GM18498 (cell line): ENCODE measurements around the gene TSGA10IP.

Experiments used
- ATAC-seq: cut with Tn5 transposase; IDR thresholded peaks from one replicate; pipeline ENCODE4 v1.9.1; 2021; ENCODE audit warnings: mild to moderate bottlenecking, moderate library complexity; ENCODE audit not compliant: unreplicated experiment

The TSGA10IP gene

DNA sequence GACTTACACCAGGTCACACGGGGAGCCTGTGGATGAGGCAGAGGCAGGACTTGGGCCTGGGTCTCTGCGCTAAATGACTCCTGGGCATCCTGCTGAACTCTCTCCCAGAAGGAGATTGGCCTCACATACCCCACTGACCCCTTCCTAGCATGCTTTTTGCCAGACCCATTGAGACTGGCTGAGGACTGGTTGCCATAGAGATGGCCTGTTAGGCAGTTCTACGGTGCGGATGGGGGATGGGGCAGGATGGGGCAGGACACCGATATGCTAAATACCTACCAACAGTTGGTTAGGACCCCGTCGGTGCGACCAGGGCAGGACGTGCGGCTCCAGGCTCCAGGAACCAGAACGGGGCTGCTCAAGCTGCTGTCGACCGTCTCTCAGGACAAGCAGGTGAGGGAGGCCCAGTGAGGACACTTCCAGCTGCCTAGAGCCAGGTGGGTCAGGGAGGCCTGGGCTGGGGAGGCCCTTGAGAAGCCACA, at the start of gene TSGA10IP:
Gene TSGA10IP (plus strand): TSS at position 51 of the 482 bp plus-strand sequence. CDS start 196 bp downstream, at position 247.
- no peak for ATAC-seq

DNA sequence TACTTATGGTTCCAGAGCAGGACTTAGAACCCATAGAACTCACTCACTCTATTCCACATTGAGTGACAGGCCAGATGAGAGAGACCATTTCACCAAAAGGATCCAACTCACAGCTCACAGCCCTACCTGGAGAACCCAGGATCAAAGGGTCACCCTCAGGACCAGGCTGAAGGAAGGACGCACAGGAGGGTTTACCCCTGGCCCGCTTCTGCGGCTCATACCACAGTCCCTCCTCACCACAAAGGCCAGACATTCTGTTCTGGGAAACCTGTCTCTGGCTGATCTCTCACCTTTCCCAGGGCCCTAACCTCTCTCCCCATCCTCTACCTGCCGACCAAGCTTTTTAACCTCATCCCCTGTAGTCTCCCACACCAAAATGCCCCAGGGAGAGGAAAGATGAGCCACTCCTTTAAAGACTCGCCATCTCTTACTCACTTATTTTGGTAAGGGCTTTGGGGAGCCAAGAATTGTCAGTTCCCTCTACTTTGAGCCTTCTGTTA, 49.7 kb upstream of the TSGA10IP start:
- ATAC-seq: no peak

DNA sequence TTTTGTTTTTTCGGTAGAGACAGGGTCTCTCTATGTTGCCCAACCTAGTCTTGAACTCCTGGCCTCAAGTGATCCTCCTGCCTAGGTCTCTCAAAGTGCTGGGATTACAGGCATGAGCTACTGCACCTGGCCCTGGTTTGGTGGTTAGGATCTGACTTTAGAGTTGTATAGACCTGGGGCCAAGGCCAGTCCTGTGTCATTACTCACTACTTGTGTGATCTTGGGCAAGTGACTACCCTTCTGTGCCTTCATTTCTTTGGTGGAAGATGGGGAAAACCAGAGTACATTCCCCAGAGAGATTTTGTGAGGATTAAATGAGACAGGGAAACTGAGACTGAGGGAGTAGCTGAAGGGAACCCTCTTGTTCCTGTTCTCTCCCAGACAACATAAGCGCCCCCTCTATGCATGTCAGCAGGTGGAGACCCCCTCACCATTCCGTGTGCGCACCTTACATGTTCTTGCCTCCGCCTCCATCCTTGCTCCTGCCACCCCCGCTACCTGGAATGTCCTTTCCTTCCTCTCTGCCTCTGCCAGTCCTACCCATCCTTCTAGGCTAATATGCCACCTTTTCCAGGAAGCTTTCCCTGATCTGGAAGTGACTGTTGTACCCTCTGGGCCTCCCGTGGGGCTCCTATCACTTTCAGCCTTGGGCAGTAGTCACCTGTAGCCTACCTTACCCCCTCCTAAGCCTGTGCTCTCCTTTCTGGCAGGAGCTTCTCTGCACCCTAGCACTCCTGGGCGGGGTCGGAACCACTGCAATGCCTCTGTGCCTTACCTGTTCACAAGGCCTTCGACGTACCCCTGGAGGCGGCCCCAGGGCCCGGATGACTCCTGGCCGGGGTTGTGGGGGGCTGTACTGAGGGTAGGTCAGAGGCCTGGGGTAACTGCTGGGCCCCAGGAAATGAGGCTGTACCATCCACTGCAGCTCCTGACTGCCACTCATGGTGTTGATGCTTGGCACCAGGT, 49.0 kb upstream of the TSGA10IP start:
- ATAC-seq: no peak

DNA sequence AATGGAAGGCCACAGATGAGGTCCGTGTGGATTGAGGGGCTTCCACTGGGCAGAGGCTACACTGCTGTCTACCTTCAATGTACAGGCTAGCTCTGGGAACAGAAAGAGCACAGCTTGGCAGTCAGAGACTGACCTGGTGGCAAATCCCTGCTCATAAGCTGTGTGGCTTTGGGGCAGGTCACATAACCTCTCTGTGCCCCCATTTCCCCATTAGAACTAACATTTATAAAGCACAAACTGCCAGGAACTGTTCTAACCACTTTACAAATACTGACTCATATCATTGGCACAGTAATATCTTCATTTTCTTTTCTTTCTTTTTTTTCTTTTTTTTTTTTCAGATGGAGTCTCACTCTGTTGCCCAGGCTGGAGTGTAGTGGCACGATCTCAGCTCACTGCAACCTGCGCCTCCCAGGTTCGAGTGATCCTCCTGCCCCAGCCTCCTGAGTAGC, 48.2 kb upstream of the TSGA10IP start:
- ATAC-seq: no peak

DNA sequence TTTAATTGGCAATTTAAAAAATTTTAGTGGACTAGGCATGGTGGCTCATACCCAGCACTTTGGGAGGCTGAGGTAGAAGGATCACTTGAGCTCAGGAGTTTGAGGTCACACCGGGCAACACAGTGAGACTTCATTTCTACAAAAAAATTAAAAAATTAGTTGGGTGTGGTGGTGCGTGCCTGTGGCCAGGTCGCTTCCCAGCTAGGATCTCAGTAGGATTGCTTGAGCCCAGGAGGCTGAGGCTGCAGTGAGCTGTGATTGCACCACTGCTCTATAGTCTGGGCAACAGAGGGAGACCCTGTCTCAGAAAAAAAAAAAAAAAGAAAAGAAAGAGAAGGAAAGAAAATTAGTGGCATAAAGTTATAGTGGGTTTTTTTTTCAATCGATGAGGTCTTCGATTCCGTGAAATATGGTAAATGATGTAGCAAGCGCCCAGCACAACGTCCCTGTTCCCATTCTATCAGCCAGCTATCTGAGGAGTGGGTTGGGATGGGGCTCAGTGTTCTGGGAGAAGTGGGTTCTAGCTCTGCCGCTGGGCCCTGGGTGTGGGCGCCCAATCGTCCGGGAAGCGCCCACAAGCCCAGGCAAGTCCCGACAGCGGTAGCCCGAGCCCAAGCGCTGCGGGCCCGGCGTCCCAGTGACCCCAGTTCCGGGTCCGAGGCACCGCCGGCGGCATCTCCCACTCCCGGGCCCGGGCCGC, 46.5 kb upstream of the TSGA10IP start:
- ATAC-seq: no peak

GRCh38 chr11:65899356-65900124, 45.7 kb upstream of the TSGA10IP start:
- no peak for ATAC-seq

DNA sequence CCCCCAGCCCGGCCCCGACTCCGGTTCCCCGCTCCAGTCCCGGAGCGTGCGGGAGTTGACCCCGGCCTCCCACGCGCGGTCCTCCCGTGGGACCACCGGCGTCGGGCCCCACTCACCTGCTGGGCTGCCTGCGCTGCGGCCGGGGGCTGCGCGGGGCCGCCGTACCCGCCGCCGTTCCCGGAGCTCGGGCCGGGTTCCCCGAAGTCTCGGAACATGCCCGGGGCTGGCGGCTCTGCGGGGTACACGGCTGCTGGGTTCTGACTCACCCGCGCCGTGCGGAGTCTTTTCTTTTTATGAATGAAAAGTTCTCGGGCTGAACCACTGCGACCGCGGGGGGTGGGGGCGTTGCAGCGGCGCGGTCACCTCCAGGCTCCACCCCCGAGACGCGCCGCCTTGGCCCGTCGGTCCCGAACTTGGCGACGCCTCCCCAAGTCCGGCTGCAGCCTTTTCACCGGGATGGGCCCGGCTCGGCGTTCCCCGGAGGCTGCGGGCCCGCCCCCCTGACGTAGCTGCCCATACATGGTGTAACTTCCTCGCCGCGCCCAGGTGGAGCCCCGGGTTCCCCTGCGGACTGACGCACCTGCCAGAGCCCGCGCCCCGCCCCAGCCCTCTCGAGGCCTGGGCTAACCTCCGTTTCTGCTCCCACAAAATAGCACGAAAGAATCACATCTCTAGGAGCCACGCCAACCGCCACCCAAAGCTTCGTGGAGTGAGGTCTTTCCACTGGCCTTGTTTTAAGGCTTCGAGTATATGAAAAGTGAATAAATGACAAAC, 45.0 kb upstream of the TSGA10IP start, which contains the start of gene FOSL1:
Gene FOSL1 (minus strand): TSS at position 264 of the 774 bp plus-strand sequence. CDS start 49 bp downstream, at position 215.
- peak; percentile 76 for ATAC-seq

DNA sequence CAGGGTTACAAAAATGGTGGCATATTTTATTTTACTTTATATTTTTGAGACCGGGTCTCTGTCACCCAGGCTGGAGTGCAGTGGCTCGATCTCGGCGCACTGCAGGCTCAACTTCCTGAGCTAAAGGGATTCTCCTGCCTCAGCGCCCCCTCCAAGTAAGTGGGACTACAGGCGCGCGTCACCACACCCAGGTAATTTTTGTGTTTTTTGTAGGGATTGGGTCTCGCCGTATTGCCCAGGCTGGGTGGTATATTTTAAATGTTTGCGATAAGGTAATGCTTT, 44.4 kb upstream of the TSGA10IP start:
- ATAC-seq: no peak

DNA sequence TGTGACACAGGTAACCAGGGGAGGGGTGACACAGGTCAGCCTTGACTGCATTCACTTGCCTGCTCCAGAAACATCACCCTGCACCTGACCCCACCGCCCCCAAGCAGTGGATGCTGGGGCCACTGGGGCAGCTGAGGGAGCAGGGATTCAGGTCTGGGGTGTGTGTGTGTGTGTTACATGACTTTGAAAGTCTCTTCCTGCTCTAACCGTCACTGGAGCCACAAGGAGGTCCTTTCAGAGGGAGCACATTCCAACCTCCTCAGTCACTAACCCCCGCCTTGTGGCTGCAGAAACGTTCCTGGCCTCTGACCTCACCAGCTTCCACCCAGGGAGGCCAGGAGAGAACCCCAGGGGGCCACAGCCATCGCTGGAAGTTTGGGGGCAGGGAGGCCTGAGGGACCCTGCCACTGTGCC, 42.2 kb upstream of the TSGA10IP start:
- ATAC-seq: no peak

- no peak for ATAC-seq
Measured at GRCh38 chr11:65903715-65904114, 41.6 kb upstream of the TSGA10IP start.

DNA sequence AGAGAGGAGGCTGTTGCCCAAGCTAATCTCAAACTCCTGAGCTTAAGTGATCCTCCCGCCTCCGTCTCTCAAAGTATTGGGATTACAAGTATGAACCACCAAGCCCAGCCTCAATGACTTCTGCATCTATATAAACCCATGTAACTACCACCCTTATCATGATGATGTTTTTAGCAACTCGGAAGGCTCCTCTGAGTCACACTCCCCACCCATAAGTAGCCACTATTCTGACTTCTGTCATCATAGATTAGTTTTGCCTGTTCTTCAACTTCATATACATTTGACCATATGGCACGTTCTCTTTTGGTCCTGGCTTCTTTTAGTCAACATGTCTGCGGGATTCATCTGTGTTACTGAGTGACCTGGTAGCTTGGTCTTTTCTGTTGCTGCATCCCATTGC, 38.7 kb upstream of the TSGA10IP start:
- no peak for ATAC-seq

GRCh38 chr11:65907878-65908277, 37.4 kb upstream of the TSGA10IP start:
- ATAC-seq: no peak

DNA sequence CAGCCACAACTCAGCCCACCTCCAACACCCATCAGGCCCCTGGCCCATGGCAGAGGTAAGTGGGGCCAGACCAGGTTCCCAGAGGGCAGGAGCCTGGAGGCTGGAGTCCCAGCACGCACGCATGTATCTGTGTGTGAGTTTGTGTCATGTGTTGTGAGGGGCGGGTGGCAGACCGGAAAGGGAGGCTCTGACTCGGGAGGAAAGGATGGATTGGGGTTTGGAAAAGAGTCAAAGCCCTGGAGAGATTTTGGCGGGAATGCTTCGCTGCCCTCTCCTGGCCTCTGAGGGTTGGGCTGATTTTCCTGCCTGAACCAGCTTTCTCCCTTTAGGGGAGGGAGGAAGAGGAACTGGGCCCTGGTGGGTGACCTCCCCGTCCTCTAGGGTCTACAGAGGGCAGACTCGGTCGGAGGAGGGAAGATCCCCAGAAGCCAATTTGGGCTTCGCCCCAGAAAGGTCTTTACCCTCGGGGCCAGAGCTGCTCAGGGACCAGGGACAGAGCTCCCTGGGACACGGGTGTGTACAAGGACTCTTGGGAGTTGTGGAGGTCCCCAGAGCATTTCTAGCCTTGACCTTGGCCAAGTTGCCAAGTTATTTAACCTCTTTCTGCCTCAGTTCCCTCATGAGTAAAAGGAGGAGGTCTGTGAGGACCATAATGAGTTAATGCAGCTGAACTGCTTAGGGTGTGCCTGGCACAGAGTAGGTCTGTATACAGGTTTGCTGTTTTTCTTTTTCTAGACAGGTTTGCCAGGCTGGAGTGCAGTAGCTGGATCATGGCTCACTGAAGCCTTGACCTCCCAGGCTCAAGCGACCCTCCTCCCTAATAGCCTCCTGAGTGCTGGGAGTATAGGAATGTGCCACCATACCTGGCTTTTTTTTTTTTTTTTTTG, 33.4 kb upstream of the TSGA10IP start:
- no peak for ATAC-seq

GRCh38 chr11:65912845-65913244, 32.4 kb upstream of the TSGA10IP start:
- no peak for ATAC-seq

GRCh38 chr11:65915101-65915820, 30.0 kb upstream of the TSGA10IP start:
- no peak for ATAC-seq

DNA sequence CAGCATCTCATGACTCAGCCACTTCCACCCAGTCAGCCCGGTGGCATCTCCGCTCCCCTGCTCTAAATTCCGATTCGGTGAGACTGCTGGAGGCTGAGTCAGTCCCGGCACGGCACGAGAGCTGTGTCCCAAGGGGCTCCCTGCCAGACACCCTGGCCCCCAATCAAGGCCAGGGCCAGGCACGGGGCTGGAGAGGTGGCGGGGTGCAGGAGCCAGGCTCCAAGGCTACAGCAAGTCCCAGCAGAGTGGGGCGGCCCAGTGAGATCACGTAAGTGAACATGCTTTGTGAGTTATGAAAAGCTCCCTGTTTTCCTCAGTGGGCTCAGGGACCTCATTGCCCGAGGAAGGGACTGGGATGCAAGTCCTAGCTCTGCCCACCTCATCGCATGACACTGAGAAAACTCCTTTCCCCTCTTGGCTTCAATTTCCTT, 29.4 kb upstream of the TSGA10IP start:
- ATAC-seq: no peak

- no peak for ATAC-seq
Measured at GRCh38 chr11:65916391-65916790, 28.9 kb upstream of the TSGA10IP start.

GRCh38 chr11:65917077-65917433, 28.2 kb upstream of the TSGA10IP start:
- ATAC-seq: no peak
